ENCODE results near the gene GNAT1. TPM values are rescaled to one million over a fixed set of nuclear protein-coding genes. Genes with fewer than 3 reads are reported as not detected.
"Not testable (repeated sequence)": the region's sequence is repeated elsewhere in the genome, so short reads cannot be mapped to it uniquely, and the experiment has no call there.

The GNAT1 gene
- total RNA-seq, 4 donors from 2014 or later: 1.3 TPM; not detected in 3

- ATAC-seq (ENCODE audit: low FRiP score) (no peak), DNase-seq (ENCODE audit: low spot score) (no peak)
- TF ChIP-seq CTCF (IDR thresholded peaks at IDR 0.05): no peak
Observed at GRCh38 chr3:50241713-50242380, 50.4 kb downstream of the GNAT1 start.

DNA sequence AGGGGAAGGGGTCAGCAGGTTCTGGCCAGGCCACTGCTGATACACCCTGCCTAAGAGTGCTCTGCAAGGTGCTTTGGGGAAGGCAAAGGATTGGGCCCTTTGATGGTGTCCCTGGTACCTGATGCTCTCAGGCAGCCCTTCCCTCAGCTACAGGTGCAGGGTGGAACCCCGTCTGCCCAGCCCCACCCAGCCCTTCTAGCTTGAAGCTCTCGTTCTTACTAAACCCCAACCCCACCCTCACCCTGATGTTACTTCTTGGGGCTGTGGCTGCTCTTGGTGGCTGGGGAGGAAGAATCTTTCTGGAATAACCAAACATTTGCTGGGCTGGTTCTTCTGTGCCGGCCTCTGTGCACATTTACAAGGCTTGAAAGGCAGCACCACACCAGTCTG lies 51.0 kb downstream of the GNAT1 start:
- TF ChIP-seq CTCF (IDR thresholded peaks at IDR 0.05): no peak
- no peak for ATAC-seq (ENCODE audit: low FRiP score)

GRCh38 chr3:50242851-50243542 lies 51.6 kb downstream of the GNAT1 start:
- TF ChIP-seq CTCF (IDR thresholded peaks at IDR 0.05): no peak
- DNase-seq (ENCODE audit: low spot score) (no peak), ATAC-seq (ENCODE audit: low FRiP score) (no peak)

More for the DNA sequence above, 51.0 kb downstream of the GNAT1 start:
- DNase-seq (ENCODE audit: low spot score): no peak

GRCh38 chr3:50243543-50243895 lies 52.1 kb downstream of the GNAT1 start:
- no peak for TF ChIP-seq CTCF (IDR thresholded peaks at IDR 0.05)
- DNase-seq (ENCODE audit: low spot score) (no peak), ATAC-seq (ENCODE audit: low FRiP score) (no peak)

- DNase-seq (ENCODE audit: low spot score); ATAC-seq (ENCODE audit: low FRiP score): not testable (repeated sequence)
Observed at GRCh38 chr3:50244813-50245212, 53.4 kb downstream of the GNAT1 start.

- ATAC-seq (ENCODE audit: low FRiP score) (no peak), DNase-seq (ENCODE audit: low spot score) (no peak)
- TF ChIP-seq CTCF (IDR thresholded peaks at IDR 0.05): no peak
Observed at GRCh38 chr3:50245251-50245745, 53.9 kb downstream of the GNAT1 start.

DNA sequence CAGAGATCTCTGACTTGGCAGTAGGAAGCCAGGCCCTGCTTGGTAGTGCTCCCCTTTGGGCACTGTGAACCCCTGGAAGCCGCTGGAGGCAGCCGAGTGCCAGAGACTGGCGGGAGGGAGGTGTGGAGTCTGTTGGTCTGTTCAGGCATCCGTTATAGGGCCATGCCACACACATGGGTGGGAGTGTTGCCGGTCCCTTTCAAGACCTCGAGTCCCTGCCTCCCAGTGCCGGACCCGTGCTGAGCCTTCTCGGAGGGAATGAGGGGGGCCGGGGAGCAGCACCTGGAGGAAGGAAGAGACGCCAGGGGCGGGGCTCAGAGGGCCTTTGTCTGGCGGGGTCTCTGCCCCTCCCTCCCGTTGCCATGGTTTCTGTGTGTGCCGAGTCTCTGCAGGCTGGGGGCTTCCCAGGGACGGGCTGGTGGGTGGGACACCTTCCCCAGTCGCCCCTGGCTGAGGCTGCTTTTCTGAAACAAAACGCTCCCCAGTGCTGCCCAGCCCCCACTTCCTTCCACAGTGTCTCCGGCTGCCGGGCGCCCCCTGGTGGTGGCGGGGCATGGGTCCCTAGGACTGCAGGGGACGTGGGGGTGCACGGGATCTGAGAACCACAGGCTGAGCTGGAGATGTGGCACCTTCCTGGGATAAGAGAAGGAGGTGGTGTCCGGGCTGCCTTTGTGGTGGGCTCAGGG lies 54.6 kb downstream of the GNAT1 start:
- TF ChIP-seq CTCF (IDR thresholded peaks at IDR 0.05): peak in 2 of 3 donors; percentile 87
- ATAC-seq (ENCODE audit: low FRiP score): peak; percentile 80
- peak; percentile 99 for DNase-seq (ENCODE audit: low spot score)
